GM18909 (cell line): Measurements from ENCODE around the gene HAS3.
"Not testable (repeated sequence)": the region's sequence is repeated elsewhere in the genome, so short reads cannot be mapped to it uniquely, and the experiment has no call there.

Source experiments
- ATAC-seq: cut with Tn5 transposase; IDR thresholded peaks from one replicate; pipeline ENCODE4 v1.9.1; 2021; ENCODE audit warnings: mild to moderate bottlenecking; ENCODE audit not compliant: unreplicated experiment, poor library complexity

Gene HAS3

GRCh38 chr16:69105501-69106361 is at the start of gene HAS3:
HAS3 (plus strand) TSS chr16:69105653; CDS start chr16:69109396, 3,743 bp downstream.
- ATAC-seq = no peak

GRCh38 chr16:69055980-69056379 is 49.5 kb upstream of the HAS3 start:
- no peak for ATAC-seq

DNA sequence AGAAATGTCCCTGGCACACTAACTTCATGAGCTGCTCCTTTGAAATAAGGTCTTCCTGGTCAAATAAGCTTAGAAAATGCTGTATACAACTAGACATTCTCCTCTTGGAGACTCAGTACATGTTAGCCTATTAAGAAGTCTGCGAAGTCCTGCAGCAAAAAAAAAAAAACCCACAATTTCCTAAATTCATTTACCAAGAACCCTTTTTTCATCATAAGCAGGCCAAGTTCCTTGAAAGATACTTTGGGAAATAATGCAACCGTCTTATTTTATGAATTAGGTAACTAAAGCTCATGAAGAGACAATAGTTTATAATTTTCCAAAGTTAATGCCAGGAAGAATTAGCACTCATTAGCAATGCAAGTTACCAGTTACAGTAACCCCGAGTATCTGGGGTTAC is 49.0 kb upstream of the HAS3 start:
- ATAC-seq = no peak

- ATAC-seq = no peak
Measured at GRCh38 chr16:69057400-69058378, 47.8 kb upstream of the HAS3 start.

DNA sequence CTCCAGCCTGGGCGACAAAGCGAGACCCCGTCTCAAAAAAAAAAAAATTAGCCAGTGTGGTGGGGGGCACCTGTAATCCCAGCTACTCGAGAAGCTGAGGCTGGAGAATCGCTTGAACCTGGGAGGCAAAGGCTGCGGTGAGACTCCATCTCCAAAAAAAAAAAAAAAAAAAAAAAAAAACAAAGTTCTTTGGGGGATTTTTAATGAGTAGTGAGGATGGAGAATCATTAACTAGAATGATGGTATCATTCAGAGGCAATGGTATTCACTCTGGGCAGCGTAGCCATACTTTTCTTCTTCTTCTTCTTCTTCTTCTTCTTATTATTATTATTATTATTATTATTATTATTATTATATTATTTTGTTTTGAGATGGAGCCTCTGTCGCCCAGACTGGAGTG is 42.0 kb upstream of the HAS3 start:
- ATAC-seq = not testable (repeated sequence)

DNA sequence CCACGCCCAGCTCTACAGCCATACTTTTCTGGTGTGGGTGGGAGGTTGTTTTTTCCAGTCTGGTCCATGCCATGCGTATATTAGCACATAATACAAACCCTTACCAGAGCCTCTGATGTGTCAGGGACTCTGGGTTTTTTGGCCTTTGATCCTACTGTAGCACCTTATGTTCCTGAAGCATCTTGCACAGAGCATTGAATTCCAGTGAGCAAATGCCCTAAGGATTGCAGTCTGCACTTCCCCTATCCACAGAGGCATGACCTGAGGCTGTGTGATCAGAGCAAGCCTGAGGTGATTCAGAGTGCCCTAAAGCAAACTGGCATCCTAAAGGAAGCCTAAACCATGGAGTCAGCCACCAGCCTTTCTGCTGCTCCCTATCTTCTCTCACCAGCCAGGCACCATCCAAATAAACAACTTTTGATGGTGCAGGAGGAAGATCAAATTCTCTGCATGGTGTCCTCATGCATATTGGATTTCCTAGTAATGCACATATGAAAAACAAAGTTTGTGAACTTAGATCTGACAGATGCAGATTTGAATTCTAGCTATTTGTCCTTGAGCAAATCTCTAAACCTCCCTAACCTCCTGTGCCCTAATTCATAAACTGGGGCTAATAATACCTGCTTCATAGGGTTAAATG is 41.2 kb upstream of the HAS3 start:
- ATAC-seq = no peak

- ATAC-seq = no peak
Measured at GRCh38 chr16:69064764-69065313, 40.6 kb upstream of the HAS3 start.

DNA sequence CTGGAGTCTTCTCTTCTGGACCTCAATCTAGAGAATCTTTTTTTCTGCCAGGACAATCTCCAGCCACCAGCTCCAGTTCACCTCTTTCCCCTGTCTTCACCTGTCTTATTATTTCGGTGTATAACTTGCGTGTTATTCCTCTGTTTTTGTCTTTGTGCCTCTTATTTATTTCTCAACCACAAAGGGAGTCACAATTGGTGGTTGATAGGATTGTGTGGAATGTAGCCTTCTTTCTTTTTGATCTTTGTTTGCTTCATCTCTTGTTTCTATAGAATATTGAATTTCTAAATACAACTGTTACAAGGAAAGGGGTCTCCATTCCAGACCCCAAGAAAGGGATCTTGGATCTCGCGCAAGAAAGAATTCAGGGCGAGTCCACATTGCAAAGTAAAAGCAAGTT is 35.9 kb upstream of the HAS3 start:
- ATAC-seq = no peak

GRCh38 chr16:69071036-69071435 is 34.4 kb upstream of the HAS3 start:
- no peak for ATAC-seq

DNA sequence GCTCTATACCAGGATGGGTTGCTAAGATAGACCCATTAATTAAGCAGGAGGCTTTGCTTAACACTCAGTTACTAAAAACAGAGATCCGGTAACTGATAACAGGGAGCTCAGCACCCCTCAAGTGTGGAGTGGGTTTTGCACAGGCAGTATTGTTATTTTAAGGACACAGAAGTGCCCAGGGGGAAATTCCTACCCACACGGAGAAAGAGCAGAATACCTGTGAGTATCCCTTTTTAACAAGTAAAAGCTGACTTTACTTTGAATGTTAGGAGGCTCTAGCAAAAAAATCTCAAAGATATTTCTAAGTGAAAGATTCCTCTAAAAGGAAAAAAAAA is 32.8 kb upstream of the HAS3 start:
- no peak for ATAC-seq

- no peak for ATAC-seq
Measured at GRCh38 chr16:69073181-69073702, 32.2 kb upstream of the HAS3 start.

GRCh38 chr16:69077251-69077650 is 28.2 kb upstream of the HAS3 start:
- ATAC-seq = no peak

GRCh38 chr16:69078073-69078472 is 27.4 kb upstream of the HAS3 start:
- ATAC-seq = no peak

DNA sequence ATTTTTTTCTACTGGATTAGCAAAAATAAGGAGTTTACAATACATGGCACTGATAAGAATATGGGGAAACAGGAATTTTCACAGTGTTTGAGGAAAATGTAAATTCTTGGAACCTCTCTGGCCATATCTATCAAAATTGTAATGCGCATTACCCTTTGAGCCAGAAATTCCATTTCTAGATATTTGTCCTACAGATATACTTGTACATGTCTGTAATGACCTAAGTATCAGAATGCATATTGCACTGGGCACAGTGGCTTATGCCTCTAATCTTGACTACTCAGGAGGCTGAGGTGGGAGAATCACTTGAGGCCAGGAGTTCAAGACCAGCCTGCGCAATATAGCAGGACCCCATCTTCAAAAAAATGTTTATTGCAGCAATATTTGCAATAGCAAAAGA is 25.8 kb upstream of the HAS3 start:
- no peak for ATAC-seq

DNA sequence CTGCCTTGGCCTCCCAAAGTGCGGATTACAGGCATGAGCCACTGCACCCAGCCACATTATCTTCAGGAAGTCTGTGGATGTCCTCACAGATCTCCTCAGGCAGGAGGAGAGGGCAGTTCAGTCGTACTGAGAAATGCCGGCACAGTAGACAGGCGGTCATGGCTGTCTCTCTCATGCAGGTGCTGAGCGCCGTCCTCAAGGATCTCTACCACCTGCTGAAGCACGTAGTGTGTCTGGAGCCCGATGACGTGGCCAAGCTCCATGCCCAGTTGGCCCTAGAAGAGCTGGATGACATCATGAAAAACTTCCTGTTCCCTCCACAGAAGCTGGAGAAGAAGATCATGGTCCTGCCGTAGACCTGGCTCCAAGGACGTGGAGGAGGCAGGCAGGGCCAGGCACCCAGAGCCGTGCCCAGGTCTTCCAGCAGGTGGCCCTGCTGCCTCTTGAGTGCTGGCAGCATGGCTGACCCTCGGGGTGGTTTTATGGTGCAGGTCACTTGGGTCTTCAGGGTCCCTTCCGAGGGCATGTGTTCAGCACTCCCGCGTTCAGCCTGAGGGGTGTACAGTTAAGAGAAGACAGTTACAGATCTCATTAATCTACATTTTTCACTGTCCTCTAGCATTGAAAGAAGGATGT is 22.0 kb upstream of the HAS3 start:
- ATAC-seq = no peak

GRCh38 chr16:69084289-69084688 is 21.2 kb upstream of the HAS3 start:
- no peak for ATAC-seq

DNA sequence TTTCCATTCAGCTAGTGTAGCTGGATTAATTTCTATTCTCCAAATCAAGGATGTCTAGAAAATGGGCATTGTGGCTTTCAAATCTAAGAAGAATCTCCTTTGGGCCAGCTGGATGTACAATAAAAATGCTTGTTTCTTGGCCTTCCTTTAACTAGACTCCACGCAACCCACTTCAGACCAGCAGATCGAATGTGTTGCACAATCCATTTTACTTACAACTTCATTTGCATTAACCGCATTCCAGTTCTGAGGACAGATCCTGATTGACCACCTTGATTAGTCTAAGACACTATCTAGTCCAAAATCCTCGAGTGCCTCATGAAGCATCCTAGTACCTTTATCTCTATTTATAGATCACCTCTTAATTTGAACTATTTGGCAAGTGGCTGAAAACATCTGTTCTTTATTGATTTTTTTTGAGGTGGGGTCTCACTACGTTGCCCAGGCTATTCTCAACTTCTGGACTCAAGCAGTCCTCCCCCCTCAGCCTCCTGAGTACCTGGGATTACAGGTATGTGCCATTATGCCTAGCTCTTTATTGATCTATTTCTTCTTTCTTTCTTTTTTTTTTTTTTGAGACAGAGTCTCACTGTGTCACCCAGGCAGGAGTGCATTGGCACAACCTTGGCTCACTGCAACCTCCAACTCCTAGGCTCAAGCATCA is 20.3 kb upstream of the HAS3 start:
- ATAC-seq = no peak

DNA sequence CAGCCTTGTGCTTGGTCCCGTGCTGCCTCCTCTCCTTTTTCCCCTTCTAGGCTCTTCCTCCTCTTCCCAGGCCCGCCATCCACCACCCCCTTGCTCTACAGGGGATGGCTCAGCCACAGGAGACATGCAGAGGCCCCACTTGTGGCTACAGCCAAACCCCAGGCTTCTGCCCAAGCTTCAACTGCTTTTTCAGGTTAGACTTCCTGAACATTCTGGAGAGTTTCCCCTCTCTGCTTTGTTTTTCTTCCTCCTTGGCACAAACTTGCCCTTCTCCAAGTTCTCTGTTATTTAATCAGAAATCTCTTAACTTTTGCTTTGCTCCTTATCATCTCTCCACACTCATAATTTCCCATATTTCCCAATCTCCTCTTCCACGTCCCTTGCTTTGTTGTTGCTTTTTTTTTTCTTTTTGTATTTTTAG is 18.3 kb upstream of the HAS3 start:
- no peak for ATAC-seq

GRCh38 chr16:69088684-69089083 is 16.8 kb upstream of the HAS3 start:
- no peak for ATAC-seq
